GM23248 (cell line): Measurements from ENCODE around the gene MGAT3.

ENCODE experiments used
- EZH2 ChIP-seq: fragments of 200-600 bp; sonication (generic); IDR thresholded peaks from 2 replicates; pipeline ENCODE4 v1.6.1; 2018; ENCODE audit warnings: antibody characterized with exemption, mild to moderate bottlenecking; ENCODE audit not compliant: insufficient read depth, poor library complexity, severe bottlenecking
- EZH2phosphoT487 ChIP-seq: fragments of 200-600 bp; sonication (generic); IDR thresholded peaks from 2 replicates; pipeline ENCODE4 v1.6.1; 2018; ENCODE audit warnings: antibody characterized with exemption, moderate library complexity, mild to moderate bottlenecking, low read depth; ENCODE audit not compliant: insufficient read depth

GRCh38 chr22:39492186-39492585 is 35.4 kb downstream of the MGAT3 start:
- TF ChIP-seq EZH2phosphoT487 (no peak), EZH2 (no peak)
